BE2C (cell line): ENCODE measurements around the gene OR51E2.

ENCODE experiments used
- DNase-seq: peaks from one replicate; pipeline ENCODE4 v3.0.0-alpha.2; 2020
- H3K27me3 ChIP-seq: fragments of 250-450 bp; sonication (Bioruptor Pico); 2 replicates; pipeline ENCODE4 v1.5.1; 2020; ENCODE audit warnings: mild to moderate bottlenecking
- H3K36me3 ChIP-seq: fragments of 250-450 bp; sonication (Bioruptor Pico); 2 replicates; pipeline ENCODE4 v1.5.1; 2020; ENCODE audit warnings: mild to moderate bottlenecking
- H3K4me1 ChIP-seq: fragments of 250-450 bp; sonication (Bioruptor Pico); 2 replicates; pipeline ENCODE4 v1.5.1; 2020
- H3K4me3 ChIP-seq: 2 replicates; pipeline ENCODE4 v1.5.1; 2011; ENCODE audit warnings: low read depth, low read length
- H3K9me3 ChIP-seq: fragments of 250-450 bp; sonication (Bioruptor Pico); 2 replicates; pipeline ENCODE4 v1.5.1; 2020
- TF ChIP-seq, protein P1 (sequence below): IDR thresholded peaks from 2 replicates; pipeline ENCODE4 v1.5.1; 2012; ENCODE audit warnings: mild to moderate bottlenecking, low read depth, low read length

The OR51E2 gene

DNA sequence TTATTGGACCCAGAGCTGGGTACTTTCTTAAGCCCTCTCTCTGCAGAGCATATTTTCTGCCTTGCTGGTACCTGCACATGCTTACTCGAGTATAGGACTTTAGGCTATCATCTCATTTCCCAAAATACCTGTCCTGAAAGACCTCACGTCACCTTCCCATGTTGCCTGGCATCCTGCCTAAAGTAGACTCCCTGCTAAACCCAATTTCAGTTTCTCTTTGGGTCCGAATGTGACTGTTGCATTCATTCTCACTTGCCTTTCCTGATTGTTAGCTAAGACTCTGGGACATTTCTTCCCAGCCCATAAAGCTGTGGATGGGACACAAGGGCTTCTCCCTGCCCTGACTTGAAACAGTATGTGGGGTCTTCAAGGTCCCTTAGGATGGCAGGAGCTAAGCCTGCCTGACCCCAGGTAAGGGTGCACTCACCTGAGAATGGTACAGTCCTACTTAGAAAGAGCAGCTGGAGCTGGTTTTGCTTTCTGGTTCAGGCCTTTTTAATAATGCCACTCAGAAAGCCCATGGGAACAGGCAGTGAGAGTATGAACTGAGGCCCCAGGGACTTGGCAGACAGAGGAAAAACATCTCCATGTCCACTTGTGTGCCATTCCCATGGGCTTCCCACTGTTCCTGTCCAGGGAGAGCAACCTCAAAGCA, 12.9 kb downstream of the OR51E2 start:
- Histone ChIP-seq H3K36me3 (no peaks in the 10 kb centered on the region), H3K4me1 (no peaks in the 10 kb centered on the region), H3K27me3 (no peaks in the 10 kb centered on the region), H3K4me3 (no peak overlapping the region), H3K9me3 (no peaks in the 10 kb centered on the region)
- TF ChIP-seq, protein P1, sequence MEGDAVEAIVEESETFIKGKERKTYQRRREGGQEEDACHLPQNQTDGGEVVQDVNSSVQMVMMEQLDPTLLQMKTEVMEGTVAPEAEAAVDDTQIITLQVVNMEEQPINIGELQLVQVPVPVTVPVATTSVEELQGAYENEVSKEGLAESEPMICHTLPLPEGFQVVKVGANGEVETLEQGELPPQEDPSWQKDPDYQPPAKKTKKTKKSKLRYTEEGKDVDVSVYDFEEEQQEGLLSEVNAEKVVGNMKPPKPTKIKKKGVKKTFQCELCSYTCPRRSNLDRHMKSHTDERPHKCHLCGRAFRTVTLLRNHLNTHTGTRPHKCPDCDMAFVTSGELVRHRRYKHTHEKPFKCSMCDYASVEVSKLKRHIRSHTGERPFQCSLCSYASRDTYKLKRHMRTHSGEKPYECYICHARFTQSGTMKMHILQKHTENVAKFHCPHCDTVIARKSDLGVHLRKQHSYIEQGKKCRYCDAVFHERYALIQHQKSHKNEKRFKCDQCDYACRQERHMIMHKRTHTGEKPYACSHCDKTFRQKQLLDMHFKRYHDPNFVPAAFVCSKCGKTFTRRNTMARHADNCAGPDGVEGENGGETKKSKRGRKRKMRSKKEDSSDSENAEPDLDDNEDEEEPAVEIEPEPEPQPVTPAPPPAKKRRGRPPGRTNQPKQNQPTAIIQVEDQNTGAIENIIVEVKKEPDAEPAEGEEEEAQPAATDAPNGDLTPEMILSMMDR = no peak
- DNase-seq = no peak

DNA sequence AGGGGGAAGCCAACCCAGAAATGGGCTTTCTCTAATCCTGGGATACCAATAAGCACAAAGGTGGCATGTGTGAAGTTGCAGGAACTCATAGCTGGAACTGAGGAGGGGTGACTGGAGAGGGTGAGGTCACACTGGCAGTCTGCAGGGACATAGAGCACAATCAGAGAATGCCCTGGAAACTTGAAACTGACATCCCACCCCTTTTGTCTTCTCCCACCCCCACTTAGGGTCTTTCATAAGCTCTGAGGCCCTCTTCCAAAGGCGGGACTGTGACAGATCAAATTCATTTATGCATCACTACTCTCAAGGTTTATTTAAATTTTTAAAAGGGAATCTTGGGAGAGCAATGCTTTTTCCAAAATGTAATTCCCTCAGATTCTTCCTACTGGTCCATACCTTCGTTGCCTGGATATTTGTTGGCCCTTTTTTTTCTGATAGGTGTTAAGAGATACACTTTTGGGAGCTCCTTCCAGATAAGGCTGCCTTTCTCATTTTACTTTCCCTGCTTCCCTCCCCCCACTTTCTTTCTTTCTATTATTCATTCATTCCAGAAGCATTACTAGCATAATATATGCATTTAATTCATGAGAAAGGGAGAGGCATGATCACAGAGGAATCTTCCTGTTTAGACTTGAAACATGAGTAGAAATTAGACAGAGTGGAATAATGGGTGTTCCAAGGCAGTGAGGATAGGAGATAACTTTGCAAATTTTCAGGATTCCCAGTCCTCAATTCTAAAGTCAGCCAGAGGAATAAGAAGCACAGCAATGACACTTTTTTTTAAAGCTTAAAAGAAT, 14.8 kb downstream of the OR51E2 start:
- no peaks in the 10 kb centered on the region for H3K36me3 ChIP-seq
- TF ChIP-seq, protein P1 = no peak
- H3K4me1 ChIP-seq = no peaks in the 10 kb centered on the region
- H3K9me3 ChIP-seq = no peaks in the 10 kb centered on the region
- no peak for DNase-seq
- no peaks in the 10 kb centered on the region for H3K27me3 ChIP-seq
- no peak overlapping the region for H3K4me3 ChIP-seq

DNA sequence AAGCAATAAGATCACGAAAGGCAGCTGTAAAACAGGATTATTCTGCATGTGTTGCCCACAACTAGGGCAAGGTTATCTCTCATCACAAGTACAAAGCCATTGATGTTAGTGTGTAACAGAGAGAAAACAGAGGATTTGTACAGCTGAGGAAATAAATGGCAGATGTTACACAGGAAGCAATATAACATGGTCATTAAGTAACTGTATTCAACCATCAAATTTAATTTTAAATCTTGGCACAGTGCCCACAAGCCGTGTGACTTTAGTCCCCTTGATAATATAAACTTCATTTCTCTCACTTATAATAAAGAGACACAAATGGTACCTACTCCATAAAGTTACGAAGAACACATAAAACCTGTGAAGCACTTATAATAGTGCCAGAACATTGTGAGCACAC, 17.3 kb downstream of the OR51E2 start:
- Histone ChIP-seq H3K9me3 (no peaks in the 10 kb centered on the region), H3K36me3 (no peaks in the 10 kb centered on the region), H3K4me1 (no peaks in the 10 kb centered on the region), H3K4me3 (no peak overlapping the region), H3K27me3 (no peaks in the 10 kb centered on the region)
- TF ChIP-seq, protein P1 = no peak
- no peak for DNase-seq

DNA sequence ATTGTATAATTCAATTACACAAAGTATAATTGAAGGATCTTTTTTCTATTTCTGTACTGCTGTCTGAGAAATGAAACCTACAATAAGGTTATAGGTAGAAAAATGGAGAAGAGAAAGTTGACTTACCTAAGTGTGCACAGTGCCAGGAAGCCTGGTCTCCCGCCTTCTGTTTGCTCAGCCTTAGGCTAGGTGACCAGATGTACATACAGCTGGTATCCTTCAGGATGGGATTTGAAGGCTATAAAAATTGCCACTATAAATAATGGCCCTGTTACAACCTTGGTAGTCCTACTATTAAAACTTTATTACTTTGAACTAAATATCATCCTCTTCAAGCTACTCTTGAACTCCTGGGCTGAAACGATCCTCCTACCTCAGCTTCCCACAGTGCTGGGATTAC, 19.7 kb downstream of the OR51E2 start:
- no peaks in the 10 kb centered on the region for H3K27me3 ChIP-seq
- no peaks in the 10 kb centered on the region for H3K4me1 ChIP-seq
- H3K9me3 ChIP-seq = no peaks in the 10 kb centered on the region
- H3K4me3 ChIP-seq = no peak overlapping the region
- H3K36me3 ChIP-seq = no peaks in the 10 kb centered on the region
- no peak for DNase-seq
- TF ChIP-seq, protein P1 = no peak

DNA sequence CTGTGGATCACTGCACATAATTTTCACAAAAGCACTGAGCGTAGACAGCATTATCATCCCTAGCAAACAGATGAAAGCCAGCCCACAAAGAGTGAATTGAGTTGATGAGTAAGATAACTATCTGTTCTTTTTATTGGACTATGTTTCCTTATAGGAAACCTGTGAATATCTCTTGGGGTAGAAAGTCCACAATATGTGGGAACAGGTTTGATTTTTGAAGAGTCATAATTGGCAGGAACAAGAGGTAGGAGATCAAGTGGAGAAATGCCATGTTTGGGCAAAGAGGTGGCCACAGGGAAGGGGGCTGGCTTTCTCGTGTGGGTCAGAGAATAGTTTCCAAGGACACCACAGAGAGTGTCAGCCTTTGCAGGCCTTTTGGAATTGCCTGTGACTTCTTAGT, 23.9 kb downstream of the OR51E2 start:
- no peak for DNase-seq
- no peaks in the 10 kb centered on the region for H3K27me3 ChIP-seq
- no peaks in the 10 kb centered on the region for H3K9me3 ChIP-seq
- H3K36me3 ChIP-seq = no peaks in the 10 kb centered on the region
- no peaks in the 10 kb centered on the region for H3K4me1 ChIP-seq
- no peak overlapping the region for H3K4me3 ChIP-seq
- TF ChIP-seq, protein P1 = no peak

GRCh38 chr11:4672470-4672869, 25.2 kb downstream of the OR51E2 start:
- TF ChIP-seq, protein P1 = no peak
- no peak for DNase-seq

More at GRCh38 chr11:4672470-4672869, 25.2 kb downstream of the OR51E2 start:
- Histone ChIP-seq H3K4me3 (no peak overlapping the region), H3K36me3 (no peaks in the 10 kb centered on the region), H3K27me3 (no peaks in the 10 kb centered on the region), H3K9me3 (no peaks in the 10 kb centered on the region), H3K4me1 (no peaks in the 10 kb centered on the region)
